ENCODE data around the gene CNGA1.

DNA sequence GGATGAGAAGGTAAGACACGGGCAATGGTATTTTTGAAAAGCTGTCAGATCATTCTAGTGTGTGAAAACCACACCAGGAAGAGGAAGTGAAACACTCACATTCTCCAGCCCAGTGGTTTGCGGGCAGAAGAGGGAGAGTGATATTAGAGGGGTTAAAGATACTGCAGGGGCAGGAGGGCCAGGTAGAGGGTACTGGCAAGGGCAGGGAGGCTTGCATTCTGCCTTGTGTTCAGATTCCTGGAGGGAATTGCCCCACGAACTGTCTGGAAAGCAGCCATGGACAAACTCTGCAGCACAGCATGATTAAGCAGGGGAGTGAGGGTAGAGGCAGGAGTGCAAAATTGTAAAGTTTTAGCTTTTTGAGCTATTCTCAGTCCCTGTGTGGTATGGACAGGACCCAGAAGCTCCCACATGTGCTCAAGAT is 31.0 kb upstream of the CNGA1 start:
- TF ChIP-seq, protein P1, sequence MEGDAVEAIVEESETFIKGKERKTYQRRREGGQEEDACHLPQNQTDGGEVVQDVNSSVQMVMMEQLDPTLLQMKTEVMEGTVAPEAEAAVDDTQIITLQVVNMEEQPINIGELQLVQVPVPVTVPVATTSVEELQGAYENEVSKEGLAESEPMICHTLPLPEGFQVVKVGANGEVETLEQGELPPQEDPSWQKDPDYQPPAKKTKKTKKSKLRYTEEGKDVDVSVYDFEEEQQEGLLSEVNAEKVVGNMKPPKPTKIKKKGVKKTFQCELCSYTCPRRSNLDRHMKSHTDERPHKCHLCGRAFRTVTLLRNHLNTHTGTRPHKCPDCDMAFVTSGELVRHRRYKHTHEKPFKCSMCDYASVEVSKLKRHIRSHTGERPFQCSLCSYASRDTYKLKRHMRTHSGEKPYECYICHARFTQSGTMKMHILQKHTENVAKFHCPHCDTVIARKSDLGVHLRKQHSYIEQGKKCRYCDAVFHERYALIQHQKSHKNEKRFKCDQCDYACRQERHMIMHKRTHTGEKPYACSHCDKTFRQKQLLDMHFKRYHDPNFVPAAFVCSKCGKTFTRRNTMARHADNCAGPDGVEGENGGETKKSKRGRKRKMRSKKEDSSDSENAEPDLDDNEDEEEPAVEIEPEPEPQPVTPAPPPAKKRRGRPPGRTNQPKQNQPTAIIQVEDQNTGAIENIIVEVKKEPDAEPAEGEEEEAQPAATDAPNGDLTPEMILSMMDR (IDR thresholded peaks at IDR 0.05), result no peak
- no peak for TF ChIP-seq POLR2A (IDR thresholded peaks at IDR 0.05)
